Islet of Langerhans (tissue), 1 donor: Measurements from ENCODE around the gene COL13A1.

Experiments used
- FAIRE-seq: peaks from one replicate; lab custom pipeline; 2011; peaks lifted over from hg19 to GRCh38; lab: Jason Lieb, UNC

Gene COL13A1

GRCh38 chr10:69801434-69802315, at the start of gene COL13A1:
TSS of gene COL13A1 (plus strand) at chr10:69801906. CDS start at chr10:69802424, 518 bp downstream.
- FAIRE-seq = no peak

- FAIRE-seq = no peak
Observed at GRCh38 chr10:69752479-69752878, 49.2 kb upstream of the COL13A1 start.

DNA sequence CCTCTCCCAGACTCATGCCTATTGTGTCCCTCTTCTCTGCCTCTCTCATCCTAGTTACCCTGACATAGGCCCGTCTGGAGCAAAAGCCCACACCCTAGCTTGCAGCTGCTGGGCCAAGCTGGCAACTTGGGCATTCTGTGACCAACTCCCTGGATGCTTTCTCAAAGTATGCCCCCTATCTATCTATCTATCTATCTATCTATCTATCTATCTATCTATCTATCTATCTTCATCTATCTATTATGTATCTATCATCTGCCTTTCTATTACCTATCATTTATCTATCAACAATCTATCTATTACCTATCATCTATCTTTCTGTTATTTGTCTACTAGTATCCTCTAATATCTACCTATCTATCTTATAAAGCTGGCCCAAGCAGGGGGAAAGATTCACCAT, 45.4 kb upstream of the COL13A1 start:
- no peak for FAIRE-seq

- FAIRE-seq = no peak
Observed at GRCh38 chr10:69757206-69757552, 44.5 kb upstream of the COL13A1 start.

- FAIRE-seq = no peak
Observed at GRCh38 chr10:69757553-69758309, 44.0 kb upstream of the COL13A1 start.

DNA sequence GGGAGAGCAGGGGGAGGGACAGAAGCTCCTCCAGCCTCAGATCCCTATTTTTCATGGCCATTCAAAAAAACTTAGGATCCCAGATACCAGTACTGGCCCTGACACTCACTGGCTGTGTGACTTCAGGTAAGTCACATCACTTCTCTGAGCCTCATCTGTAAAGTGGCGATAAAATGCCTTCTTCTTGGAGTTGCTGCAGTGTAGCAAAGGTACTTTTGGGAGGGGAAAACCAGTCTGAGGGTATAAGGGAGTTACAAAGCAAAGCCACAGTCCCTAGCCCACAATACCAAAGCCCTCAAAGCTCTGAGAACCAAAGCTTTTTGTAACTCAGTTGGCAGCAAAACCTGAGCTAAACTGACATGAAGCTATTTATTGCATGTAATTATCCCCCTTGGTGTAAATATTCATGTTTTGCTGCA, 43.4 kb upstream of the COL13A1 start:
- FAIRE-seq = no peak

GRCh38 chr10:69759641-69760040, 42.1 kb upstream of the COL13A1 start:
- FAIRE-seq = no peak

GRCh38 chr10:69760072-69760471, 41.6 kb upstream of the COL13A1 start:
- no peak for FAIRE-seq

DNA sequence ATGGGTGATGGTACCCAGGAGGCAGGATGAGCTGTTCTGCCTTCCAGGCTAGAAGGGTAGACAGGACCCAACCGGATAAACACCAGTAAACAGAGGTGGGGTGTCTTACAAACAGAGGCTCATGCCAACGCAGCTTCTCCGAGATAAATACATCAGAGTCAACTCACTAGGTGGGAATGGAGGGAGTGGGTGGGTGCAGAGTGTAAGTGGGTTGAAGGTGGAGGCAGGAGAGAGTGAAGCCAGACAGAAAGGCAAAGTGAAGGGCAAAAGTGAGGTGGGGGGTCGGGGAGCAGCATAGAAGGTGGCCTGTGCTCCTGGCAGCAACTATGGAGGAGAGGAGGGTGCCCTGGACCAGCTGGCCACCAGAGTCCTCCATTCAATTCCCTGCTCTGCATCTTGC, 40.4 kb upstream of the COL13A1 start:
- FAIRE-seq = no peak

DNA sequence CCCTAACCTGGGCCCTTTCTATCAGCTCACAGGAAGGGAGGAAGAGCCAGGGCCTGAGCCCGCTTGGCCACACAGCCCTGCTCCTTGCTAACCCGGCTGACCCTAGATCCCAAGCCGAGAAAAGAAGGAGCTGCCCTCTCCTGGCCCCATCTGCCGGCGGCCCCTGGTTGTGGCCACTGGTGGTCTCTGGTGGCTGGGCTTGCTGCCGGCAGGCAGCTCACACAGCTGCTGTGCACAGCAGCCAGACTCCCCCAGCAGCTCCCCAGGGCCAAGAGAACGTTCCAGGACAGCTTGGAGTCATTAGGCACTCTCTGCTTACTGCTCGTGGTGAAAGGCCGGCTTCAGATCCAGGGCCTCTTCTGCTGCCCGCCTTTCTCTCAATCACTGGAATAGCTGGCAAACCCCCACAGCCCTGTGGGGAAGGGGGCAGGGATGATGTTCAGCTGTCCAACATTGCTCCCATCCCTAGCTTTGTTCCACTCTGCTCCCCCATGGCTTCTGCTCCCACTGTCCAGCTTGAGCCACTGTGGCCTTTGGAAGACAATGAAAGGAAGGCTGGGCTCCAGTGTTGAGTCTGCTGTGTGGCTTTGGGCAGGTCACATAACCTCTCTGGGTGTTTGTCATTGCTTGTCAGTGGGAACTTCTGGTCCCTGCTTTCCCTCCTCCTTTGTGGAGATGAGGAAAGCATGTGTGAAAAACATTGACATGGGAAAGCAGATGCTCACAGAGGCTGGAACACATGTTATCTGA, 35.4 kb upstream of the COL13A1 start:
- no peak for FAIRE-seq

DNA sequence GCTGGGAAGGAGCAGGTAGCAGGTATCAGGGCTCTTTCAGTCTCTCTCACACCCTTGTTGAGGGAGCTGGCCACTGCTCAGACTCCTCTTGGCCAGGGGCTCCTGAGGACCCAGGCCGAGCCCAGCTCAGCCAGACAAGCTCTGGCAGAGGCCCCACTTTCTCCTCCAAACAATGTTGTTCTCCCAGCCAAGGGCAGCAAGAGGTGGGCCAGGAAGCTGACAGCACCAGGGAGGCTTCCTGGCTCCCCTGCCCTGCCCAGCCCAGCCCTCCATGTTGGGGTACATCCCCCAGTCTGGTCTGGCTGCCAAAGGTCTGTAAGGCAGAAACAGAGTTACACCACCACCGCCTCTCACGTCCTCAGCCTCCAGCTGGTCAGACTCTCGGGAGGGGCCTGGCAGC, 33.9 kb upstream of the COL13A1 start:
- FAIRE-seq = no peak

DNA sequence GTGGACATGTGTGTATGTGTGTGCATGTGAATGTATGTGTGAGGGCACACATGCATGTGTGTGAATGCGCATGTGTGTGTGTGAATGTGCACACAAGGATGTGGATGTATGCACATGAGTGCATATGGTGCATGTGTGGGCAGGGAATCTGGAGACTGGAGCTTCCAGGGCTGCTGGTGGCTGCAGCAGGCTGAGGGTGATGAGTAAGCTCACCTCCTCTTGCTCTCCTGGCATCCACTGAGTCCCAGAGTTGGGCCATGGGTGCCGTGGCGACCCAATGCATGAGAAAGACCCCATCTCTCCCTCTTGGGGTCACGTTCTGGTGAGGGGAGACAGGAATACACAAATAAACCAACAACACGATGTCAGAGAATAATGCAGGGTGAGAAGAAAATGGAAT, 33.3 kb upstream of the COL13A1 start:
- FAIRE-seq = no peak

- FAIRE-seq = no peak
Observed at GRCh38 chr10:69769395-69769992, 32.2 kb upstream of the COL13A1 start.

- no peak for FAIRE-seq
Observed at GRCh38 chr10:69772933-69773704, 28.6 kb upstream of the COL13A1 start.

GRCh38 chr10:69774596-69774995, 27.1 kb upstream of the COL13A1 start:
- FAIRE-seq = no peak

DNA sequence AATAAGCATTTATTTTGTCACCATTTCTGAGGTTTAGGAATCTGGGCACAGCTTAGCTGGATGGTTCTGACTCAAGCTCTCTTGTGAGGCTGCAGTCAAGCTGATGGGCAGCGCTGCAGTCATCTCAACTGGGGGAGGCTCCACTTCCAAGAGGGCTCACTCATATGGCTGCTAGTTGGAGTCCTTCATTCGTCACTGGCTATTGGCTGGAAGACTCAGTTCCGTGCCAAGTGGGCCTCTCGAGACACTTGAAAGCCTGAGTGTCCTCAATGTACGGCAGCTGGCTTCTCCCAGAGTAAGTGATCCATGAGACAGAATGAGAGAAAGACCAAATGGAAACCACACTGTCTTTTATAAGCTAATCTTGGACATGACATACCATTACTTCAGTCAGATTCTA, 21.6 kb upstream of the COL13A1 start:
- no peak for FAIRE-seq

DNA sequence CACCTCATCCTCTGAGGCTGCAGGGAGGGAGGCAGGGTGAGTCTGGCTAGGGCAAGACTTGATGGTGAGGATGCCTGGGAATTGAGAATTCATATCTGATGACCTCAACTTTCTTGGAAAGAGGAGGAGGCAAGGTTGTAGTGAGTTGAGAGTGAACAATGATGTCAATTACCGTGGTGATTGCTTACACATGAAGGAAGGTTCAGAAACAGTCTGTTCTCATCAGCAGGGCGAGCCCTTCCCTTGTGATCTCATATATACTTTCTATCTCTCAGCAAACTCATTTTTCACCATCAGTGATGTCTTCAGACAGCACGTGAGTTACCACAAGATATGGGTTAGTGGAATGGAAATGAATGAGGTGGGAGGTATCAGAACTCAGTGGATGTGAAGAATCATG, 20.1 kb upstream of the COL13A1 start:
- no peak for FAIRE-seq

- FAIRE-seq = no peak
Observed at GRCh38 chr10:69783515-69783914, 18.2 kb upstream of the COL13A1 start.

GRCh38 chr10:69786791-69787190, 14.9 kb upstream of the COL13A1 start:
- FAIRE-seq = no peak

DNA sequence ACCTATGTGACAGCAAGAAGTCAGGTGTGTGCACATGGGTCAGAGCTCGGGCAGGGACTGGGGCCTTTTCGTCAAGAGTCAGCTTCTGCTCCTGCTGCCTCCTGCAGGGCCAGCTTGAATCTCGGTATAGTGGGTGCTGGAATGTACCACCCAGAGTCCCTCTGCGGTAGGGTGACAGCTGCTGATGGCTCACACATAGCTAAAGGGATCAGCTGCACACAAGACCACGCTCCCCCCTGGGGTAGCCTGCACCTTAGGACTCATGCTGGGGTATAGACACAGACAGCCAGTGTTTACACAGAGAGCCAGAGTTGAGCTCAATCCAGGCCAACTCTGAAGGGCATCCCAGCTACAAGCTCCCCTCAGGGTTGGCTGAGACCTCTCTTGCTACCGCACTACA, 14.0 kb upstream of the COL13A1 start:
- no peak for FAIRE-seq

GRCh38 chr10:69789164-69789576, 12.5 kb upstream of the COL13A1 start:
- FAIRE-seq = no peak

- no peak for FAIRE-seq
Observed at GRCh38 chr10:69791812-69792211, 9.9 kb upstream of the COL13A1 start.
